ENCODE results near the gene SLC4A1.

Gene SLC4A1

DNA sequence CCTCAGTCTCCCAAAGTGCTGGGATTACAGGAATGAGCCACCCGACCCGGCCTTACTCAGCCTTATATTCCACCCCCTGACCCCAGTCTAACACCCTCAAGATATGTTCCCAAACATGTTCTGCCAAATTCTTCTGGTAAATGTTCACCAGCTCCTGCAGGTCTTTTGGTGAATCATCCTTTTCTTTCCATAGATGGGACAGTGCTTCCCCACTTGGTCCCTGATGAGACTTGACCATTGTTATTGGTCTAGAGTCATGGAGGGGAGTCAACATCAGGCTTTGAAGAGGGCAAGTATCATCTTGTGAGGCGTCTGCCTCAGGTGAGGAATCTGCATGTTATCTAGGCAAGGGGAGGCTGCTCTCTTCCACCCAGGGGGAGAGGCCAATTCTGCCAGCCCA is 30.0 kb upstream of the SLC4A1 start:
- Mint-ChIP-seq H3K9me3 (no peaks in the 10 kb centered on the region), H3K4me1 (no peaks in the 10 kb centered on the region), H3K36me3 (ENCODE audit: low read depth) (no peaks in the 10 kb centered on the region), H3K4me3 (no peak overlapping the region), H3K27me3 (ENCODE audit: low read depth) (peaks cover 17% of the 10 kb centered on the region), H3K27ac (no peak overlapping the region)
- TF ChIP-seq, protein P1, sequence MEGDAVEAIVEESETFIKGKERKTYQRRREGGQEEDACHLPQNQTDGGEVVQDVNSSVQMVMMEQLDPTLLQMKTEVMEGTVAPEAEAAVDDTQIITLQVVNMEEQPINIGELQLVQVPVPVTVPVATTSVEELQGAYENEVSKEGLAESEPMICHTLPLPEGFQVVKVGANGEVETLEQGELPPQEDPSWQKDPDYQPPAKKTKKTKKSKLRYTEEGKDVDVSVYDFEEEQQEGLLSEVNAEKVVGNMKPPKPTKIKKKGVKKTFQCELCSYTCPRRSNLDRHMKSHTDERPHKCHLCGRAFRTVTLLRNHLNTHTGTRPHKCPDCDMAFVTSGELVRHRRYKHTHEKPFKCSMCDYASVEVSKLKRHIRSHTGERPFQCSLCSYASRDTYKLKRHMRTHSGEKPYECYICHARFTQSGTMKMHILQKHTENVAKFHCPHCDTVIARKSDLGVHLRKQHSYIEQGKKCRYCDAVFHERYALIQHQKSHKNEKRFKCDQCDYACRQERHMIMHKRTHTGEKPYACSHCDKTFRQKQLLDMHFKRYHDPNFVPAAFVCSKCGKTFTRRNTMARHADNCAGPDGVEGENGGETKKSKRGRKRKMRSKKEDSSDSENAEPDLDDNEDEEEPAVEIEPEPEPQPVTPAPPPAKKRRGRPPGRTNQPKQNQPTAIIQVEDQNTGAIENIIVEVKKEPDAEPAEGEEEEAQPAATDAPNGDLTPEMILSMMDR (IDR thresholded peaks at IDR 0.05; ENCODE audit: unreplicated experiment in 3 of 3): no peak

DNA sequence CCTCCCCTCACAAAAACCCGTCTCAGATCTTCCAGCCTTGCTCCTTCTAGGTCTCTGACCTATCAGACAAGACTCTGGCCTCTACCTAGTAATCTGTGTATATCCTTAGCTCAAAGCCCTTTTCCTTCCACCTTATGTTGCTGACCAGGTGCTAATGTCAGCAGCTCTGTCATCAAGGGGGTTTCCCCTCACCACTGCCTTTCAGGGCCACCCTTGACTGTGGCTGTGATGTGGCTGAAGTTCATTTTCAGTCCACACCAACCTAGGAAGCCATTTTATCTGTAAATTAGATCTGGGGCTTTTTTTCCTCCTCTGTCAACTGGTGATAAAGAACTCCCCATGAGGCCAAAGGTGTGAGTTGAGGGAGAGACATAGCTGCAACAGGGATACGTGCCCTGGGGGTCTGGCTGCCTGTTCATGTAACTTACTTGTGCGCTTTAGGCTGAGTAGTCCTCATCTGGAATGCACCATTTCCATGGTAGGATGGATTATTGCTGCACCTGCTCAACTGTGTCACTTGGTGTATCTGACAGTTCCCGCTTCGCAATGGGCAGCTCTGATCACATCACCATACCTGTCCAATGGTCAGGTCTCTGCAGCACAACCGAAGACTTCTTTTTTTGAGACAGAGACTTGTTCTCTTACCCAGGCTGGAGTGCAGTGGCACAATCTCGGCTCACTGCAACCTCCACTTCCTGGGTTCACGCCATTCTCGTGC is 25.7 kb upstream of the SLC4A1 start:
- no peak overlapping the region for H3K4me3 Mint-ChIP-seq

DNA sequence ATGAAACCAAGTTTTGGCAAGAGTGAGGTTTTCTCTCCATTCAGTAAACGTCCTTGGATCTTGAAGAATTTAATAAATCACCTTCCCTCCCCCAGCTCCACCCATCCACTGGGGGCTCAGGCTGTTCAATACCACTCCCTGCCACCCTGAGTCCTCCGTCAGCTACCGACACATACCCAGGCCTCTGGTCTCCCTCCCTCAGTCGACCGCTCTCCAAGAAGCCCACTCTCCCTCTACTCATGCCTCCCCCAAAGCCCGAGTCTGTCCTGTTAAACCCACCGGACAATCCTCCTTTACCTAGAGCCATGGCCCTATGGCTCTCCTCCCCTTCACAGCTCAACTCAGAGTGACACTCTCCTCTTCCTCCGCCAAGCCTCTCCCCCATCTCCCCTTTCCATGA is 19.7 kb upstream of the SLC4A1 start:
- peaks cover 16% of the 10 kb centered on the region for H3K27me3 Mint-ChIP-seq (ENCODE audit: low read depth)
- no peak overlapping the region for H3K27ac Mint-ChIP-seq
- no peaks in the 10 kb centered on the region for H3K36me3 Mint-ChIP-seq (ENCODE audit: low read depth)
- TF ChIP-seq, protein P1 (IDR thresholded peaks at IDR 0.05; ENCODE audit: unreplicated experiment in 3 of 3): no peak
- H3K9me3 Mint-ChIP-seq: no peaks in the 10 kb centered on the region
- H3K4me1 Mint-ChIP-seq: no peaks in the 10 kb centered on the region
- H3K4me3 Mint-ChIP-seq: no peak overlapping the region

More for the DNA sequence above, 25.7 kb upstream of the SLC4A1 start:
- Mint-ChIP-seq H3K27me3 (ENCODE audit: low read depth) (peaks cover 24% of the 10 kb centered on the region), H3K36me3 (ENCODE audit: low read depth) (no peaks in the 10 kb centered on the region), H3K9me3 (no peaks in the 10 kb centered on the region), H3K4me1 (no peaks in the 10 kb centered on the region), H3K27ac (no peak overlapping the region)
- TF ChIP-seq, protein P1 (IDR thresholded peaks at IDR 0.05; ENCODE audit: unreplicated experiment in 3 of 3): no peak

DNA sequence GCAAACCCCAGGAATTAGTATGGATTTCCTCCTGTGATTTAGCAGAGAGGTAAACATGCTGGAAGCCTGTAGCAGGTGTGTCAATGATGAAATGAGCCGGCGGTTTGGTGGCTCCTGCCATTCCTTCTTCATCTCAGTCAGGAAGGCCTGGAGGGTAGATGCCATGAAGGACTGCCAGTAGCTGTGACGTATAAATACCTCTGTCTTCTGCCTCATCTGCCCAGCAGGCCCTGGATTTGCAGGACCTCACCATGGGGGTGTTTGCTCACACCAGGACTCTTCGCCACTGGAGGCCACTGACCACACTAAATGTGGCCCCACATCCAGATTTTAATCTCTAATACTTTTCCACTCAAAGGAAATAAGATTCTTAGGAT is 16.1 kb upstream of the SLC4A1 start:
- Mint-ChIP-seq H3K27ac (no peak overlapping the region), H3K4me3 (no peak overlapping the region), H3K9me3 (no peaks in the 10 kb centered on the region), H3K27me3 (ENCODE audit: low read depth) (peaks cover 8% of the 10 kb centered on the region), H3K4me1 (peaks cover 5% of the 10 kb centered on the region), H3K36me3 (ENCODE audit: low read depth) (no peaks in the 10 kb centered on the region)
- TF ChIP-seq, protein P1 (IDR thresholded peaks at IDR 0.05; ENCODE audit: unreplicated experiment in 3 of 3): no peak

DNA sequence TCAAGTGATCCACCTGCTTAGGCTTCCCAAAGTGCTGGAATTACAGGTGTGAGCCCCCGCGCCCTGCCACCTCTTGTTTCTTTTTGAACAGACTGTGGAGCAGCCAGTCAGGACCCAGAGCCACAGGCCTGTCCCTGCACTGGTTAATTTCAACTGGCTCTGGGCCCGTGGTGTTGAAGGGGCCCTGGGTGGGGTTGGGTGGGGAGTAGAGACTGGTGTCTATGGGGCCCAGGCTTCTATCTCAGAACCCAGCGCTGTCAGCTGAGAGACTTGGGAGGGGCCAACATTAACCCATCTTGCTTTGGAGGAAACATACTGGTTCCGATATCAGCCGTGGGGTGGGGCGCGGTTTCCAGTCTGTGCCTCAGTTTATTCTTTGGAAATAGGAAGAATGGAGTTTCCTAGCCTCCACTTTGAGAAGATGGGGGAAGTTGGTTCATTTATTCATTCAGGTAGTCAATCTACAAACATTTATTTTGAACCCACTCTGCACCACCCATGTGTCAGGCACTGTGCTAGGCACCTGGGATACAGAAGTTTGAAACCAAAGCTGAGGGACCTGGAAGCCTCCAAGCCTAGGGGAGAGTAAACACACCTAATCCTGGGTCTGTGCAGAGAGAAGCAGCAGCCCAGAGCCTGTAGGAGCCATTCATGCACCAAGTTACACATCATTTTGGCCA is 15.5 kb upstream of the SLC4A1 start:
- no peaks in the 10 kb centered on the region for H3K36me3 Mint-ChIP-seq (ENCODE audit: low read depth)
- no peak overlapping the region for H3K4me3 Mint-ChIP-seq
- peaks cover 8% of the 10 kb centered on the region for H3K27me3 Mint-ChIP-seq (ENCODE audit: low read depth)
- H3K4me1 Mint-ChIP-seq: peaks cover 5% of the 10 kb centered on the region
- TF ChIP-seq, protein P1 (IDR thresholded peaks at IDR 0.05; ENCODE audit: unreplicated experiment in 3 of 3): no peak
- H3K27ac Mint-ChIP-seq: no peak overlapping the region
- H3K9me3 Mint-ChIP-seq: no peaks in the 10 kb centered on the region

DNA sequence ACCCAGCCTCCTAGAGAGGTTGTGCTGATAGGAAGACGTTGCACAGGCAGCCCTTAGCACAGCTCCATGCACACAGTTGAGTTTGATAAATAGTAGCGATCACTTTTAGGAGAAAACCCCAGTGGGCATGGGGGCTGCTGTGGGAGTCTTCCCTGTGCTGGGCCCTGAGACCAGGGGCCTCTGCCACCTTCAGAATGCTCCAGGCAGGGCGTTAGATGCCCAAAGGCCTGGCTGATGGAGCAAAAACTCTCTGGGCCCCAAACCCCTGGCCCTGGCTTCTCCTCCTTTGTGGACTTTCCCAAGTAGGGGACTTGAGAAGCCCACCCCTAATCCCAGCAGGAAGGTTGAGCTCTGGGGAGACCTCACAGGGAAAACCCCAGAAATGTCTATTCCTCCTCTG is 14.3 kb upstream of the SLC4A1 start:
- H3K9me3 Mint-ChIP-seq: no peaks in the 10 kb centered on the region
- no peaks in the 10 kb centered on the region for H3K36me3 Mint-ChIP-seq (ENCODE audit: low read depth)
- TF ChIP-seq, protein P1 (IDR thresholded peaks at IDR 0.05; ENCODE audit: unreplicated experiment in 3 of 3): no peak

More for the DNA sequence above, 14.3 kb upstream of the SLC4A1 start:
- no peak overlapping the region for H3K4me3 Mint-ChIP-seq
- peaks cover 9% of the 10 kb centered on the region for H3K27me3 Mint-ChIP-seq (ENCODE audit: low read depth)
- H3K27ac Mint-ChIP-seq: no peak overlapping the region
- peaks cover 5% of the 10 kb centered on the region for H3K4me1 Mint-ChIP-seq

Data from nephron (organoid).